GM19438 (cell line): Measurements from ENCODE around the gene CD164.

Source experiments
- ATAC-seq: cut with Tn5 transposase; IDR thresholded peaks from one replicate; pipeline ENCODE4 v1.9.1; 2021; ENCODE audit warnings: low read depth; ENCODE audit not compliant: unreplicated experiment

The CD164 gene

DNA sequence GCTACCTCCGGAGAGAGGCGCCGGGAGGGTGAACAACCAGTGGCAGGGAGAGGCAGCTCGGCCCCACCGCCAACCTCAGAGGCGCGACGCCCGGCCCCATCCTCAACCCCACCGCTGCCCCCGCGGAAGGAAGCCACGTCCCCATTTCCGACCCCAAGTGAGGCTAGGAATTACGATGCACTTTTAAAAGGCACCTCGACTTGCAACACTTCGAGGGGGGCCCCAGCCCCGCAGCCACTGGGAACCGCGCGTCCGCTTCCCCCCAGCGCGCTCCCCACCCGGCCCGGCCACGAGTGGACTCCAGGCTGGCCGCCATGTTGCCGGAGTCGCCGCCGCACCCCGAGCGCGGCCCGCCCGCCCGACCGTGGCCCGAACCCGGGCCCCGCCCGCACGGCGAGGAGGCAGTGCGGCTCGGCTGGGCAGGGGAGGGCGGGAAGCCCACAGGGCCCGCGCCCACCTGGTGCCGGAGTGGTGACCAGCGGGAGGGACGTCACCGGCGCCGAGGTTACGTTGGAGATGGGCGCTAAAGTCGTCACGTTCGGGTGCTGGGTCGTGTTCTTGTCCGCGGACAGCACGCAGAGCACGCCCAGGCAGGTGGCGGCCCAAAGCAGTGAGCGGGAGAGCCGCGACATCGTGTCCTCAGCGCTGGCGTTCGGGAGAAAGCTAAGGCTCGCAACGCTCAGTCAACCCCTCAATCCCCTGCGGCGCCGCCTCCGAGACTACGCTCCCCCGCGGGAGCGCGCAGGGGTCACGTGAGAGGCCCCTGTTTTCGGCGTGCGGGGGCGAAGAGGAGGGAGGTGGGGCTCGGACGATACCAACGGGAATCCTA, at the start of gene CD164:
TSS of gene CD164 (minus strand) at position 721 of the 829 bp plus-strand sequence. CDS start at position 632, 89 bp downstream.
- peak; percentile 42 for ATAC-seq

DNA sequence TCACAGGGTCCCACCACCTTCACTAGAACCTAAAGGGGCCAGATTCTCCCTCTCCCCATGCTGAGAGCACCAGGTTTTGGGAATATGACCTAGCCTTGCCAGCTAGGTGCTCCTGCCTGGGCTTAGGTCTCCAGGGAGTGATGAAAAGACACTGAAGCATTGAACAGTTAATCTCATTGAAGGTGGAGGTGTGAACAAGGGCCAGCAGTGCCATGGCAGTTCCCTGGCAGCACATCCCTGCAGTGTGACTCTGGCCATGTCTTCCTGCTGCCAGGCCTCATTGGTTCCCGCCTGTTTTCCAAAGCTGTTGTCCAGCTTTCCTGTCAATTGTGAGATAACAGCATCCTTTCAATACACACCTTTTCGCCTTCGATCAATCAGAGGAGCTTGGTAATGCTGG, 47.2 kb upstream of the CD164 start:
- ATAC-seq, result no peak

GRCh38 chr6:109428889-109429477, 46.7 kb upstream of the CD164 start:
- no peak for ATAC-seq

- ATAC-seq, result no peak
Measured at GRCh38 chr6:109424946-109425345, 42.7 kb upstream of the CD164 start.

DNA sequence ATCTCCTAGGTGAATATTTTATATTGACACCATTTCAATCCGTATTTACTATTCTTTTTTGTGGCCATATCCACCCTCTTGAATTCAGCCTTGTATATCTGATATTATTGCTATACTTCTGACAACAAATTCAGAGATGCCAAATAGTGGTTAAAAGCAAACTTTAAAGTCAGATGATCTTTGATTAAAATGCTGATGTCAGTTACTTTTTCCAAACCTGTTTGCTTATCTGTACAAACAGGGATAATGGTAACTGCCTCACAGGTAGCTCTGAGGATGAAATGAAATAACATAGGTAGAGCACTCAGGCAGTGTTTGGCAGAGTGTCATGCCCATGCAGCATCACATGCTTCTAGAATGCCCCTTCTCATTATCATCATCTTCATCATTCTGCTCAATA, 38.9 kb upstream of the CD164 start:
- no peak for ATAC-seq

DNA sequence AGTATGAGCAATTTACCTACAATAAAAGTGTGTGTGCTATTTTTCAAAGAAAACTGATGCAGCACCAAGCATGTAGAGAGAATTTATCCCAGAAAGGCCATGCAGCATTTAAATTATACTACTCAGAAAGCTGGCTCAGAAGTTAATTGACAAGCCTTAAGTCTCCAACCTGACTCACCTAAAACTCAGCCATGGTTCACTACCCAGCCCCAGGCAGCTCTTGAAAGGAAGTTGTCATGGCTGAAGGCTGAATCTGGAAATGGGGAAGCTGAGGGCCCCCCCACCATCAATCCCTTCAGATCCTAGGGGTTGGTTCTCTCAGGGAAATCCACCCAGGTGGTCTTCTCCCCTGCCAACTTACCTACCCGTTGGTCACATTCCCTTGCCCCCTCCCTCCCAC, 38.5 kb upstream of the CD164 start:
- no peak for ATAC-seq

- no peak for ATAC-seq
Measured at GRCh38 chr6:109417646-109418045, 35.4 kb upstream of the CD164 start.

DNA sequence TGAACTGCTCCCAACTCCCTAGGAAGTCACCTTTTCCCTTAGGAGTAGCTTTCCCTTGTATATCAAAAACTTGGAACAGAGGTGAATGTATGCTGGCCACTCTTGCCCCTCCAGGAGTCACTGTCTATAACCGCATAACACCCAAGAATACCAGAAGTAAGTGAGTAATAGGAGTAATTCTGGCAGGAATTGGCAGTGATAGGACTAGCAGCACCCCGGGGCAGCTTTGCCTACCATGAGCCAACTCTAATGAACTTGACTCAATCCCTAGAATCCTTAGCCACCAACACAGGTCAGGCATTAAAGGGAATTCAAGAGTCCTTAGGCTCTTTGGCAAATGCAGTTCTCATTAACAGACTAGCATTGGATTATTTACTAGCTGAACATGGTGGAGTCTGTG, 28.8 kb upstream of the CD164 start:
- no peak for ATAC-seq

DNA sequence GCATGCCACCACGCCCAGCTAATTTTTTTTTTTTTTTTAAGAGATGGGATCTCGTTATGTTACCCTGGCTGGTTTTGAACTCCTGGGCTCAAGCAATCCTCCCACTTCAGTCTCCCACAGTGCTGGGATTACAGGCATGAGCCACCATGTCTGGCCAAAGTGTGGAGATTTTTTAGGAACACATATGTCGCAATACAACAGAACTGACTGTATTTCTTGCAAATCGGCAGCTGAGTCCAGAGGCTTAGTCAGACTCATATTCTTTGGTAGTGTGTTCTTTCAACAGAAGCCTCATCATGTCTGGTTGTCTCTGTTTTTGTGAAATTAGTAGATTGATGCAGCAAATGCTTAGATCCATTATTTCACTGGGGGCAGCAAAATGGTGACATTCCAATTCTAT, 23.9 kb upstream of the CD164 start:
- ATAC-seq, result no peak

DNA sequence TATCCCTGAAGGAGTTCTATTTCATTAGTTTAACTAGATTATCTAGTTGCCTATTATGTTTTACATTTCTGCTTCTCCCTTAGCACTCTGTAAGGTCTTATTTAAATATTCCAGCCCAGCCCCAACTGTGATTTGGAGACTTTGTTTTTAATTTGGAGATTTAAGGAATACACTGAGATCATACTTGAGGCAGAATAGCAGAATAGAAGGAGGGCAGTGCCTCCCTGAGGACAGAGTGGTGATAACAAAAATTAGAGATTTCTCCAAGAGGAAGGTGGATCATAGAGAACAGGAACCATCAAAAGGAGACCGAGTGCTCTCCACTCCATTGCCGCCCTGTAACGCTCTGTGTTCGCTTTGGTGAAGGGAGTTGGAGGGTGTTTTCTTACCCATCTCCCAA, 14.8 kb upstream of the CD164 start:
- no peak for ATAC-seq

GRCh38 chr6:109396046-109396718, 13.9 kb upstream of the CD164 start:
- no peak for ATAC-seq

DNA sequence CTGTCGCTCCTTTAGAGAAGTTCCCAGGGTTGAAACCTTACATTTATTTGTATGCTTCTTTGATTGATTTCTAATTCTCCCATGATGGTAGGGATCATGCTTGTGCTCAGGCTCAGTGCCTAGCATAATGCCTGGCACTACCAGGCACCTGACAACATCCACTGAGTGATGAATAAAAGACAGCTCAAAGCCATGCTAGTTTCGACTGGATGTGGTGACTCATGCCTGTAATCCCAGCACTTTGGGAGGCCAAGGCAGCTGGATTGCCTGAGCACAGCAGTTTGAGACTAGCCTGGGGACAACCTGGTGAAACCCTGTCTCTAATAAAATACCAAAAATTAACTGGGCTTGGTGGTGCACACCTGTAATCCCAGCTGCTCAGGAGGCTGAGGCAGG, 11.6 kb upstream of the CD164 start:
- no peak for ATAC-seq

DNA sequence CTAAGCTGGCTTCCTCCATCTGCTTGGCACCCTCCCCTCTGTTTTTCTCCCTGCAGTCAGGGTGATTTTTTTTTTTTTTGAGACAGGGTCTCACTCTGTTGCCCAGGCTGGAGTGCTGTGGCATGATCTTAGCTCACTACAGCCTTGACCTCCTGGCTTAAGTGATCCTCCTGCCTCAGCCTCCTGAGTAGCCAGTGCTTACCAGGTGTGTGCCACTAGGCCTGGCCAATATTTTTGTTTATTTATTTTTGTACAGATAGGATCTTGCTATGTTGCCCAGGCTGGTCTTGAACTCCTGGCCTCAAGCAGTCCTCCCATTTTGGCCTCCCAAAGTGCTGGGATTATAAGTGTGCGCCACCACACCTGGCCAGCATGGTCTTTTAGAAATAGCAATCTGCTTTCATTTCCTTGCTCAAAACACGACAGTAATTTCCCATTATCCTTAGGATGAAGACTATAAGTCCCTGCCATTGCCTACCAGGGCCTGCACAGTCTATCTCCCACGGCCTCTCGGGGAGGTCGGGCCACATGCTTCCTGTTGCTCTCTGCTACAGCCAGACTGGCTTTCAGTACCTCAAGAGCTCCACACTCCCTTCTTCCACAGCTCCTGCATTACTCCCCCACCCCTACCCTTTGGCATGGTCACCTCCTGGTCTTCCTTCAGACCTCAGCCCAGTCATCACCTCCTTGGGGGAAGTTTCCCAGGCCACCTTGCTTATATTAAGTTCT, 11.1 kb upstream of the CD164 start:
- no peak for ATAC-seq

- no peak for ATAC-seq
Measured at GRCh38 chr6:109389650-109390274, 7.5 kb upstream of the CD164 start.

DNA sequence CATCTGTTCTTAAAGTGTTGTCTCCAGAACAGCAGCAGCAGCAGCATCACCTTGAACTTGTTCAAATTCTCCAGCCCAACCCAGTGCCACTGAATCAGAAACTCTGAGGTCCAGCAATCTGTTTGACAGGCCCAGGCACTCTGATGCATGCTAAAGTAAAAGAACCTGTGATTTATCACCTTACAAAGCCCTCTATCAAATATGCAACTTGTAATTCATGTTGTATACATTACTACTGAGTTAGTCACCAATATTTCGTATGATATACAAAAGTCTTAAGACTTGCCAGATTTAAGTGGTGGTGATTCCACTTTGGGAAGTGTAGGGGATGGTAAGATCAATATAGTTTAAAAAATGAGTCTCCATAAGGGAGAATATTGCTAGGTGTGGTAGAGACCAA, 6.0 kb upstream of the CD164 start:
- no peak for ATAC-seq

DNA sequence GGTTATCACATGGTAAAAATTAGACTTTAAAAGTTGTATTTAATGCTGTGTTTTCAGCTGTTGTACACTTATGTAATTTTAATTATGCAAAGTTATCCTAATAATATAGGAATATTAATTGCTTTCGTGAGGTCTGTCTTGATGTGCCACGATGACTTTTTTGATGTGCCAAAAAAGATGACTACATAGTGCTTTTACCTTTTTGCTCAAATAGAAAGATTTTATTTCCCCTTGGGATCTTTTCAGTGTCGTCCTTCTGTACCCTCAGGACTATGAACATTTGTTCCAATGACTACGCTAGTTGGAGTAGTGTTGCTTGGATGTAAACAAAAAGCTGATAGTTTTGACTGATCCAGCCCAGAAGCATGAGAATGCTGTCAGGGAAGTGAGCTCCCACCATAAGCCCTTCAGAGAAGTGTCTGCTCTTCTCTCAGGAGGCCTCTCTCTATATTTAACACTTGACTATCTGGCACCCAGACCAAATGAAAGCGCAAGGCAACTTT, 1.2 kb upstream of the CD164 start:
- no peak for ATAC-seq

DNA sequence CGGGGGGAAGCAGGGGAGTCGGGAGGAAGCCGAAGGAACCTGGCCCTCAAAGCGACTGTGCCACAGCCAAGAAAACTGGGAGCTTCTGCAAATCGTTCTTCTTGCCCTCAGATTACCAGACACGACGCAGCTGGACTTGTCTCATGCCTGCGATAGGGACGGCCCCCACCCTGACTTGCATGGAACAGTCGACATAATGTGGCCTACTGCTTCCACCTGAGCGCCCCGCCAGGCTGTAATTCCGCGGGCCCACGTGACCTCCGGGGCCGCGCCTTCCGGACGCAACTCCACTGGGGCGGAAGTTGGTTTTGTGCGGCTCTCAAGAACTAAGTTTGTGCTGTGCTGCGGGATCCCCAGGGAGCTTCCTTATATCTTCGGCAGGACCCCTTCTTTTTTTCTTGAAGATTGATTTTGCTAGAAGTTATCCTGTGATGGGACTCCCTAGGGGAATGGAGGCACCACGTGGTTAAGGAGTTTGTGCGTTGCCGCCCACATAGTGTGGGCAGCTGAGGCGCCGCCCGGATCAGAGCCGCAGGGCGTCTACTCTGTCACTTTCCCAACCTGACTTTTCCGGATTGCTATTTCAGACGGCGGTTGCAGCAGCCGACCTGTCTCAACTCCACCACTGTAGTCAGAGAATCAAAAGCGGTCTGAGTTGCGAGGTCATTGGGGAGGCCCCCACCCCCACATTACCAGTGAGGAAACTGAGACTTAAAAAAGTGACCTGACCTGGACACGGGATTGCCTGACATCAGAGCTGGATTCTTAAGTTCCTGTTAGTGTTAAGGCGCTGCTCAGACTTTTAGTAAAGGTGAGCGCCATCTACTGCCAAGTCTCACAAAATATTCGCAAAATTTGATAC, 540 bp upstream of the CD164 start:
- peak; percentile 63 for ATAC-seq

- no peak for ATAC-seq
Measured at GRCh38 chr6:109381061-109381746, 1.1 kb downstream of the CD164 start.

GRCh38 chr6:109379711-109380110, 2.6 kb downstream of the CD164 start:
- ATAC-seq, result no peak
